Osteocyte (in vitro differentiated cells): ENCODE measurements around the gene RLN1. TPM values are rescaled to one million over a fixed set of nuclear protein-coding genes. Genes with fewer than 3 reads are reported as not detected.
"Not testable (repeated sequence)": the region's sequence is repeated elsewhere in the genome, so short reads cannot be mapped to it uniquely, and the experiment has no call there.

Experiments
- DNase-seq: peaks from one replicate; pipeline ENCODE4 v3.0.0; 2021; ENCODE audit warnings: mixed read lengths; ENCODE audit not compliant: unreplicated experiment; ENCODE audit errors: extremely low spot score
- H3K27ac Mint-ChIP-seq: one replicate; pipeline ENCODE4 v1.8.0; 2021; ENCODE audit warnings: mild to moderate bottlenecking, mixed read lengths; ENCODE audit not compliant: unreplicated experiment
- H3K27me3 Mint-ChIP-seq: one replicate; pipeline ENCODE4 v1.8.0; 2021; ENCODE audit warnings: mixed read lengths; ENCODE audit not compliant: unreplicated experiment
- H3K36me3 Mint-ChIP-seq: one replicate; pipeline ENCODE4 v1.8.0; 2021; ENCODE audit warnings: mixed read lengths; ENCODE audit not compliant: unreplicated experiment
- H3K4me1 Mint-ChIP-seq: one replicate; pipeline ENCODE4 v1.8.0; 2021; ENCODE audit warnings: mixed read lengths; ENCODE audit not compliant: unreplicated experiment
- H3K4me3 Mint-ChIP-seq: one replicate; pipeline ENCODE4 v1.8.0; 2021; ENCODE audit warnings: mild to moderate bottlenecking, moderate library complexity, mixed read lengths; ENCODE audit not compliant: unreplicated experiment
- H3K9me3 Mint-ChIP-seq: one replicate; pipeline ENCODE4 v1.8.0; 2021; ENCODE audit warnings: mixed read lengths; ENCODE audit not compliant: unreplicated experiment
- CTCF ChIP-seq: fragments of 200-600 bp; sonication (generic); IDR thresholded peaks from 2 replicates; pipeline ENCODE4 v1.5.0; 2021; ENCODE audit warnings: antibody characterized with exemption, mild to moderate bottlenecking, moderate library complexity
- long read RNA-seq: library from polyadenylated mRNA; unstranded; transcript quantifications from one replicate; pipeline ENCODE4 v2.0.0, GENCODE V29; 2021
- total RNA-seq: library from RNA; stranded (reverse); gene quantifications from 2 replicates; pipeline ENCODE4 v1.2.1, GENCODE V29; 2021

Gene RLN1
- not detected in 2 replicates for total RNA-seq
- long read RNA-seq, result 0 reads

DNA sequence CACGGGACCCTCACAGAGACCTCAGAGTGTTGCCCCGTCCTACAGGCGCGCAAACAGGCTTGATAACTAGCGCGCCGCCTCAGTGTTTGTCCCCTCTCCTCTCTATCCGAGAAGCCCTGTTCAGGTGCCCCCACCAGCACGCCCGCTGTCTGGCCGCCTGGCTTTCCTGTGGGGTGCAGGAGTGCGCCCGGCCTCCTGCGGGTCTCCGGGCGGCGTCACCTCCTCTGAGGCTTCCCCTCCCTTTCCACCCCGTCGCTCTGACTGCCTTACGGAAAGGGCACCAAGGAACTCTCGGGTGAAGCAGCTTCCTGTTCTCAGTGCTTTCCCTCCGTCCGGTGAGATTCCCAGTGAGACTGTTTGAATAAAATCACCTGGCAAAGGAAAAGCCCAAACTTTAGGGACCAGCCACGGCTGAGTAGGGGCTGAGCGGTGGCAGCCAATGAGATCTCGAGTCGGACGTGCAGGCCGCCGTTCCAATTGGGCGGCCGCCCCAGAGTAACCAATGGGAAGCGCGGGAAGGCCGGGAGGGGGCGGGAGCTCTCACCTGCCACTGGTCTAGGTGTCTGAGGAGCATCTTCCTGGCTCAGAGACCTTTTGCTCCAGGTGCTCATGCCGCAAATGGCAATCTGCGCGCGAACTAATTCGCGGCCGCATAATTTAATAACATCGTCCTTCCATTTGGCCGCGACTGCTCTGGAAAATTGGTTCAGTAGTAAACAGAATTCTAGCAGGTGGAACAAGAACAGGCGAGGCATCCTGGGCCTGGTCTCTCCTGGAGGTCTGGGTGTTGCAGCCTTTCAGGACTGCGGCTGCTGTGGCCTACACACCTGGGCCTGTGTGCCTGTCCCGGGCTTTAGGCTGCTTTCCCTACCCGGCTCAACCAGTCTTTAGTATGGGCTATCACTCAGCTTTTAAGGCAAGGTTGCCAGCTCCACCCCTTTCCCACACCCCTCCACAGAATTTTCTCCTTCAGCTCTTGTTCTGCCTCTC is at the start of gene RLN1:
Gene RLN1 (minus strand): TSS at position 885 of the 990 bp plus-strand sequence. CDS start 130 bp downstream, at position 755.
- not testable (repeated sequence) for H3K9me3 Mint-ChIP-seq, H3K4me1 Mint-ChIP-seq, DNase-seq, H3K27ac Mint-ChIP-seq, H3K36me3 Mint-ChIP-seq
- Mint-ChIP-seq H3K4me3 (peak within 1 kb of the TSS; percentile 45), H3K27me3 (peaks cover 63% of the 10 kb centered on the region)

DNA sequence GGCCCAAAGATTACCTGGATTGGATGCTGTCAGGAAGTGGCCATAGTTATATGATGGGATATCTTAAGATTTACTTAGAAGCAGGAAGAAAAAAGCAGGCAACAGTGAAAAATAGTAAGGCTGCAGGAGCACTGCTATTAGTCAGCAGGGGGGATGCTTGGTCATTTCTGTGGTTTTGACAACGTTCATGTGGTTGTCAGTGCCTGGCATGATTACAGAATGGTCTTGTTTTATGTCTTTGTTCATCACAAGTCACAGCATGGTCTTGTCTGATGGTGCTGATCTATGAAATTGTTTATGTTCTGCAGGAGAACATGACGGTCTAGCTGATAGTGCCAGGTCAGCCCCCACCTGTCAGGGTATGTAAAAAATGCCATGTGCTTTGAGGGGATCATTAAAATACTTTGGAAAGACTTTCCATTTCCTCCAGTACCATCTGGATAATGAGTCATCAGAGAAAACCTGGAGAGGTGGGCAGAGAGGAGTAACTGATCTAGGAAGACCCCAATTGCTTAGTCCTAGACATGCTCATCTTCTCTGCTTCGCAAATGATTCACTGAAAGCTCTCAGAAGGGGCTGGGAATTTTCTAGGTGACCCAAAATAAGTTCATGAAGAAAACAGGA is 49.5 kb upstream of the RLN1 start:
- Mint-ChIP-seq H3K4me3 (no peak overlapping the region), H3K9me3 (no peaks in the 10 kb centered on the region), H3K4me1 (peaks cover 25% of the 10 kb centered on the region), H3K27ac (peak overlapping the region; percentile 19), H3K36me3 (no peaks in the 10 kb centered on the region), H3K27me3 (no peaks in the 10 kb centered on the region)
- no peak for TF ChIP-seq CTCF
- no peak for DNase-seq

DNA sequence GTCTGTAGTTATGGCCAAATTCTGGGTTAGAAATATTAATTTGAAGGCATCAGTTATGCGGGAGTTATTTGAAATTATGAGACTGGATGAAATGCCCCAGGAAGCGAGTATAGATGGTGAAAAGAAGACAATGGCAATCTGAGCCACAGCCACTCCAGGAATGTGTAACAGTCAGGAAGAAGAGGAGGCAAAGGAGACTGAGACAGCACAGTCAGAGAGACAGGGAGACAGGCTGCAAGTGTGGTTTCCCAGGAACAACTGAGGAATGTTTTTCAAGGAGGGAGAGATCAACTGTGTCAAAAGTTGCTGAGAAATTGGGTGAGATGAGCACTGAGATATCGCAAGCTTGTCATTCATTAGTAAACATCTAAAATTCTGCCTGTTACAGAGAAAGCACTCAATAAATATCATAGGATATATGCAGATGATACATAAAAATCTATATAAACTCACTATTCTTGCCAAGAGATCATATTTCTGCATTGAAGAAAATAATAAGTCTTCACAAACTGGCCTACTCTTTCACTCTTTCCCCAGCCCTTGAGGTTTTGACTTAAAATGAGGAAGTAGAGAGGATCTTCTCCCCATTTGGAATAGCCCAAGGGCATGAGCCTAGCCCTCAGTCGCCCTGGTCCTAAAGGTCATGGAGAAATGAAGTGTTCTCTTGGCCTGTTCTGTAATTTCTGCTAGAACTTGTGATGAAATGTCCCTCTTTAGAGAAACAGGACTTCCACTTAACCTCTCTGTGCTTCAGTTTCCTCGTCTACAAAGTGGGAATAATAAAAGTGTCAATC is 48.5 kb upstream of the RLN1 start:
- peaks cover 25% of the 10 kb centered on the region for H3K4me1 Mint-ChIP-seq
- H3K9me3 Mint-ChIP-seq, result no peaks in the 10 kb centered on the region
- no peak for DNase-seq
- peak overlapping the region; percentile 15 for H3K27ac Mint-ChIP-seq
- no peak overlapping the region for H3K4me3 Mint-ChIP-seq
- TF ChIP-seq CTCF, result no peak
- H3K36me3 Mint-ChIP-seq, result no peaks in the 10 kb centered on the region
- H3K27me3 Mint-ChIP-seq, result no peaks in the 10 kb centered on the region

- no peak overlapping the region for H3K4me3 Mint-ChIP-seq
- H3K36me3 Mint-ChIP-seq, result no peaks in the 10 kb centered on the region
- no peaks in the 10 kb centered on the region for H3K27me3 Mint-ChIP-seq
- no peak overlapping the region for H3K27ac Mint-ChIP-seq
- H3K4me1 Mint-ChIP-seq, result peaks cover 22% of the 10 kb centered on the region
- TF ChIP-seq CTCF, result no peak
- H3K9me3 Mint-ChIP-seq, result peaks cover 4% of the 10 kb centered on the region
- DNase-seq, result no peak
Measured at GRCh38 chr9:5384436-5384835, 44.8 kb upstream of the RLN1 start.

GRCh38 chr9:5382479-5382878 is 42.8 kb upstream of the RLN1 start:
- no peak for DNase-seq
- H3K4me3 Mint-ChIP-seq, result no peak overlapping the region
- H3K9me3 Mint-ChIP-seq, result peaks cover 4% of the 10 kb centered on the region
- H3K27me3 Mint-ChIP-seq, result no peaks in the 10 kb centered on the region
- H3K36me3 Mint-ChIP-seq, result no peaks in the 10 kb centered on the region
- no peak overlapping the region for H3K27ac Mint-ChIP-seq
- TF ChIP-seq CTCF, result no peak
- H3K4me1 Mint-ChIP-seq, result peaks cover 2% of the 10 kb centered on the region
